Uterus (tissue), 4 donors: ENCODE data around the gene CAPZB. TPM values are rescaled to one million over a fixed set of nuclear protein-coding genes. Genes with fewer than 3 reads are reported as not detected.

Experiments
- DNase-seq, 2 donors: peaks; one replicate each; pipeline ENCODE4 v3.0.0-alpha.2; 2019 to 2020
- H3K27ac ChIP-seq, 2 donors: fragments of 200-600 bp; sonication (generic); 1 replicate in 1 of 2; 2 replicates in 1 of 2; pipeline ENCODE4 v1.5.1; 2016 to 2018
- H3K27me3 ChIP-seq, 2 donors: fragments of 200-600 bp; sonication (generic); one replicate each; pipeline ENCODE4 v1.5.1; 2018 to 2019; ENCODE audit warnings: control low read depth in 1 of 2
- H3K36me3 ChIP-seq, 2 donors: fragments of 200-600 bp; sonication (generic); one replicate each; pipeline ENCODE4 v1.5.1; 2019; ENCODE audit warnings: control low read depth in 1 of 2
- H3K4me1 ChIP-seq, 2 donors: fragments of 200-600 bp; sonication (generic); one replicate each; pipeline ENCODE4 v1.5.1; 2018 to 2019; ENCODE audit warnings: control low read depth in 1 of 2
- H3K4me3 ChIP-seq, 2 donors: fragments of 200-600 bp; sonication (generic); 1 replicate in 1 of 2; 2 replicates in 1 of 2; pipeline ENCODE4 v1.5.1; 2018 to 2019; ENCODE audit warnings: mild to moderate bottlenecking in 1 of 2
- H3K9me3 ChIP-seq, 2 donors: fragments of 200-600 bp; sonication (generic); one replicate each; pipeline ENCODE4 v1.5.1; 2019; ENCODE audit warnings: control low read depth in 1 of 2
- POLR2A ChIP-seq, 2 donors: fragments of 450-650 bp; IDR thresholded peaks; one replicate each; pipeline ENCODE4 v1.6.1; 2016; ENCODE audit warnings: antibody characterized with exemption in 2 of 2, mild to moderate bottlenecking in 1 of 2, moderate library complexity in 1 of 2
- intact Hi-C: fragments of 100-400 bp; cut with DNase I; formaldehyde crosslinking; loops from one replicate; pipeline ENCODE4 v1.15.1; 2023; ENCODE audit warnings: low total_unique reads
- total RNA-seq, 4 donors: library from RNA; depleted of rRNA in 3 of 4; stranded (reverse); fragments of >200 nt in 3 of 4; gene quantifications; one replicate each; pipeline versions ENCODE4 v1.1.0 to v1.2.4, GENCODE V29; 2014 to 2023
- TF ChIP-seq, protein P1 (sequence below), 4 experiments: fragments of 200-600 bp in 2 of 4; fragments of 450-650 bp in 2 of 4; sonication (generic) in 2 of 4; IDR thresholded peaks; one replicate each; pipeline ENCODE4 v1.5.1; 2016 to 2019; ENCODE audit warnings: antibody characterized with exemption in 4 of 4, mild to moderate bottlenecking in 2 of 4, moderate library complexity in 1 of 4
- donor health status: DM: yes; HTN: yes; CAD: no.

CAPZB gene
- total RNA-seq, 4 donors from 2014 or later = 94.4 to 281 (median 141) TPM

DNA sequence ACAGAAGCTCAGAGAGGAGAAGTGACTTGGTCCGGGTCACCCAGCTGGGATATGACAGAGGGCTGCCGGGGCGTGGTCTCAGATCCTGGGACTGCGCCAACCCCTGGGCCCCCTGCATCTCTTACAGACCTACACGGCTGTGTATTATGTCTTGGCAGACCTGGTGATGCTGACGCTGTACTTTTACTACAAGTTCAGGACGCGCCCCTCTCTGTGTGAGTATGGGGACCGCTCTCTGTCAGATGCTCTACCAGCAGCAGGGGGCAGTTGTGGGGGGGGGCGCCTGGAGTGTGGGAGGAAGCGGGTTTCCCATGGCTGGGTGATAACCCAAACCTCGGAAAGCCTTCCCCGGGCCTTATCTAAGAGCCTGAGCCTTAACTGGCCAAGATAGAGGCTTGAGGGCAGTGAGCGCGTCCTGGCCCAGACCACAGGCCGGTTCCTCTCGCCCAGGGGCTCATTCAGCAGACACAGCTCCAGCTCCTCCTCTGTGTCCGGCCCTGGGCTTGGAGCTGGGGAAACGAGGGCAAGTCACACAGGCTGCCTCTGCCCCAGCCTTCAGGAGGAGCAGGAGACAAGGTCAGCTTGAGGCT is 159.9 kb downstream of the CAPZB start:
- TF ChIP-seq POLR2A (IDR thresholded peaks at IDR 0.05) = no peak
- TF ChIP-seq, protein P1, sequence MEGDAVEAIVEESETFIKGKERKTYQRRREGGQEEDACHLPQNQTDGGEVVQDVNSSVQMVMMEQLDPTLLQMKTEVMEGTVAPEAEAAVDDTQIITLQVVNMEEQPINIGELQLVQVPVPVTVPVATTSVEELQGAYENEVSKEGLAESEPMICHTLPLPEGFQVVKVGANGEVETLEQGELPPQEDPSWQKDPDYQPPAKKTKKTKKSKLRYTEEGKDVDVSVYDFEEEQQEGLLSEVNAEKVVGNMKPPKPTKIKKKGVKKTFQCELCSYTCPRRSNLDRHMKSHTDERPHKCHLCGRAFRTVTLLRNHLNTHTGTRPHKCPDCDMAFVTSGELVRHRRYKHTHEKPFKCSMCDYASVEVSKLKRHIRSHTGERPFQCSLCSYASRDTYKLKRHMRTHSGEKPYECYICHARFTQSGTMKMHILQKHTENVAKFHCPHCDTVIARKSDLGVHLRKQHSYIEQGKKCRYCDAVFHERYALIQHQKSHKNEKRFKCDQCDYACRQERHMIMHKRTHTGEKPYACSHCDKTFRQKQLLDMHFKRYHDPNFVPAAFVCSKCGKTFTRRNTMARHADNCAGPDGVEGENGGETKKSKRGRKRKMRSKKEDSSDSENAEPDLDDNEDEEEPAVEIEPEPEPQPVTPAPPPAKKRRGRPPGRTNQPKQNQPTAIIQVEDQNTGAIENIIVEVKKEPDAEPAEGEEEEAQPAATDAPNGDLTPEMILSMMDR (IDR thresholded peaks at IDR 0.05) = no peak
- intact Hi-C loops = no loop called here
- no peak for DNase-seq
- H3K27ac ChIP-seq = no peak overlapping the region
- no peaks in the 10 kb centered on the region for H3K4me1 ChIP-seq
- no peak overlapping the region for H3K4me3 ChIP-seq
- H3K9me3 ChIP-seq = no peaks in the 10 kb centered on the region
- no peaks in the 10 kb centered on the region for H3K27me3 ChIP-seq
- no peaks in the 10 kb centered on the region for H3K36me3 ChIP-seq

GRCh38 chr1:19324665-19324990 is 160.7 kb downstream of the CAPZB start:
- no peak for DNase-seq
- no peaks in the 10 kb centered on the region for H3K27me3 ChIP-seq
- H3K36me3 ChIP-seq = no peaks in the 10 kb centered on the region
- H3K27ac ChIP-seq = no peak overlapping the region
- H3K4me3 ChIP-seq = no peak overlapping the region
- no peaks in the 10 kb centered on the region for H3K4me1 ChIP-seq
- intact Hi-C loops = no loop called here
- TF ChIP-seq, protein P1 (IDR thresholded peaks at IDR 0.05) = no peak
- TF ChIP-seq POLR2A (IDR thresholded peaks at IDR 0.05) = peak in 1 of 2 donors; percentile 10
- no peaks in the 10 kb centered on the region for H3K9me3 ChIP-seq

- intact Hi-C loops = no loop called here
- Histone ChIP-seq H3K27ac (no peak overlapping the region), H3K4me1 (no peaks in the 10 kb centered on the region), H3K36me3 (no peaks in the 10 kb centered on the region), H3K9me3 (no peaks in the 10 kb centered on the region), H3K27me3 (no peaks in the 10 kb centered on the region), H3K4me3 (no peak overlapping the region)
- TF ChIP-seq, protein P1 (IDR thresholded peaks at IDR 0.05) = no peak
- DNase-seq = no peak
These were observed 161.2 kb downstream of the CAPZB start for GRCh38 chr1:19323987-19324664.

GRCh38 chr1:19322481-19322880 is 162.9 kb downstream of the CAPZB start:
- no peak overlapping the region for H3K4me3 ChIP-seq
- no peaks in the 10 kb centered on the region for H3K36me3 ChIP-seq
- no peaks in the 10 kb centered on the region for H3K27me3 ChIP-seq
- no peak for DNase-seq
- TF ChIP-seq, protein P1 (IDR thresholded peaks at IDR 0.05) = no peak
- TF ChIP-seq POLR2A (IDR thresholded peaks at IDR 0.05) = no peak
- no peaks in the 10 kb centered on the region for H3K9me3 ChIP-seq
- H3K27ac ChIP-seq = no peak overlapping the region
- H3K4me1 ChIP-seq = peaks cover 0 to under 1% of the 10 kb centered on the region in 2 donors
- intact Hi-C loops = no loop called here

DNA sequence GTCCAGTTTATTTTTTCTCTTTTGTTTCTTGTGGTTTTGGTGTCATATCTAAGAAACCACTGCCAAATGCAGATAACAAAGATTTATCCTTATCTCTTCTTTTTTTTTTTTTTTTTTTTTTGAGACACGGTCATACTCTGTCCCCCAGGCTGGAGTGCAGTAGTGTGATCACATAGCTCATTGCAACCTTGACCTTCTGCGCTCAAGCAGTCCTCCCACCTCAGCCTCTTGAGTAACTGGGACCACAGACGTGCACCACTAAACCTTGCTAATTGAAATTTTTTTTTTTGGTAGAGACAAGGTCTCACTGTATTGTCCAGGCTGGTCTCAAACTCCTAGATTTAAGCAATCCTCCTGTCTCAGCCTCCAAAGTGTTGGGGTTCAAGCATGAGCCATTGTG is 164.3 kb downstream of the CAPZB start:
- Histone ChIP-seq H3K9me3 (no peaks in the 10 kb centered on the region), H3K27ac (no peak overlapping the region), H3K27me3 (no peaks in the 10 kb centered on the region), H3K36me3 (no peaks in the 10 kb centered on the region), H3K4me1 (peaks cover 0 to 5% of the 10 kb centered on the region in 2 donors), H3K4me3 (no peak overlapping the region)
- TF ChIP-seq, protein P1 (IDR thresholded peaks at IDR 0.05) = no peak
- TF ChIP-seq POLR2A (IDR thresholded peaks at IDR 0.05) = no peak
- DNase-seq = no peak
- intact Hi-C loops = no loop called here
